Measurements from ENCODE around the gene TSSC4. TPM values are rescaled to one million over a fixed set of nuclear protein-coding genes. Genes with fewer than 3 reads are reported as not detected.

The TSSC4 gene
- total RNA-seq, 1 donor from 2014 or later: 37.6 TPM

GRCh38 chr11:2446590-2447252 is 46.2 kb downstream of the TSSC4 start:
- intact Hi-C loops (cut with DNase I): no loop called here
- no peak overlapping the region for H3K27ac ChIP-seq

GRCh38 chr11:2447253-2447950 is 46.9 kb downstream of the TSSC4 start:
- Histone ChIP-seq H3K36me3 (no peaks in the 10 kb centered on the region), H3K4me3 (no peak overlapping the region), H3K27ac (no peak overlapping the region), H3K4me1 (peaks cover 17% of the 10 kb centered on the region), H3K9me3 (no peaks in the 10 kb centered on the region), H3K27me3 (peaks cover 8% of the 10 kb centered on the region)
- intact Hi-C loops (cut with DNase I): no loop called here
- TF ChIP-seq POLR2A (IDR thresholded peaks at IDR 0.05): no peak
- TF ChIP-seq CTCF (IDR thresholded peaks at IDR 0.05): no peak
- no peak for DNase-seq (ENCODE audit: extremely low spot score in 2 of 2)

More at GRCh38 chr11:2446590-2447252, 46.2 kb downstream of the TSSC4 start:
- peaks cover 17% of the 10 kb centered on the region for H3K4me1 ChIP-seq
- H3K36me3 ChIP-seq: no peaks in the 10 kb centered on the region
- no peak for DNase-seq (ENCODE audit: extremely low spot score in 2 of 2)
- no peak for TF ChIP-seq CTCF (IDR thresholded peaks at IDR 0.05)
- no peak for TF ChIP-seq POLR2AphosphoS5 (IDR thresholded peaks at IDR 0.05; ENCODE audit: insufficient read depth in 1 of 2, low read depth in 1 of 2)
- TF ChIP-seq POLR2A (IDR thresholded peaks at IDR 0.05): no peak
- no peak overlapping the region for H3K4me3 ChIP-seq
- H3K27me3 ChIP-seq: peaks cover 8% of the 10 kb centered on the region
- H3K9me3 ChIP-seq: no peaks in the 10 kb centered on the region

- no peak for TF ChIP-seq POLR2AphosphoS5 (IDR thresholded peaks at IDR 0.05; ENCODE audit: insufficient read depth in 1 of 2, low read depth in 1 of 2)
- TF ChIP-seq CTCF (IDR thresholded peaks at IDR 0.05): no peak
- no peak for TF ChIP-seq POLR2A (IDR thresholded peaks at IDR 0.05)
- Histone ChIP-seq H3K4me3 (no peak overlapping the region), H3K9me3 (no peaks in the 10 kb centered on the region), H3K27me3 (peaks cover 8% of the 10 kb centered on the region), H3K27ac (no peak overlapping the region), H3K36me3 (no peaks in the 10 kb centered on the region), H3K4me1 (peaks cover 17% of the 10 kb centered on the region)
- DNase-seq (ENCODE audit: extremely low spot score in 2 of 2): no peak
- intact Hi-C loops (cut with DNase I): no loop called here
Observed at GRCh38 chr11:2447951-2448650, 47.6 kb downstream of the TSSC4 start.

GRCh38 chr11:2448661-2449547 is 48.4 kb downstream of the TSSC4 start:
- H3K27me3 ChIP-seq: peaks cover 8% of the 10 kb centered on the region
- no peak overlapping the region for H3K27ac ChIP-seq
- intact Hi-C loops (cut with DNase I): no loop called here
- no peaks in the 10 kb centered on the region for H3K36me3 ChIP-seq
- H3K4me1 ChIP-seq: peaks cover 16% of the 10 kb centered on the region
- no peaks in the 10 kb centered on the region for H3K9me3 ChIP-seq
- DNase-seq (ENCODE audit: extremely low spot score in 2 of 2): no peak
- TF ChIP-seq POLR2AphosphoS5 (IDR thresholded peaks at IDR 0.05; ENCODE audit: insufficient read depth in 1 of 2, low read depth in 1 of 2) (no peak), POLR2A (IDR thresholded peaks at IDR 0.05) (no peak), CTCF (IDR thresholded peaks at IDR 0.05) (no peak)
- H3K4me3 ChIP-seq: no peak overlapping the region
